Measurements from ENCODE around the gene TBC1D8.

TBC1D8 gene

DNA sequence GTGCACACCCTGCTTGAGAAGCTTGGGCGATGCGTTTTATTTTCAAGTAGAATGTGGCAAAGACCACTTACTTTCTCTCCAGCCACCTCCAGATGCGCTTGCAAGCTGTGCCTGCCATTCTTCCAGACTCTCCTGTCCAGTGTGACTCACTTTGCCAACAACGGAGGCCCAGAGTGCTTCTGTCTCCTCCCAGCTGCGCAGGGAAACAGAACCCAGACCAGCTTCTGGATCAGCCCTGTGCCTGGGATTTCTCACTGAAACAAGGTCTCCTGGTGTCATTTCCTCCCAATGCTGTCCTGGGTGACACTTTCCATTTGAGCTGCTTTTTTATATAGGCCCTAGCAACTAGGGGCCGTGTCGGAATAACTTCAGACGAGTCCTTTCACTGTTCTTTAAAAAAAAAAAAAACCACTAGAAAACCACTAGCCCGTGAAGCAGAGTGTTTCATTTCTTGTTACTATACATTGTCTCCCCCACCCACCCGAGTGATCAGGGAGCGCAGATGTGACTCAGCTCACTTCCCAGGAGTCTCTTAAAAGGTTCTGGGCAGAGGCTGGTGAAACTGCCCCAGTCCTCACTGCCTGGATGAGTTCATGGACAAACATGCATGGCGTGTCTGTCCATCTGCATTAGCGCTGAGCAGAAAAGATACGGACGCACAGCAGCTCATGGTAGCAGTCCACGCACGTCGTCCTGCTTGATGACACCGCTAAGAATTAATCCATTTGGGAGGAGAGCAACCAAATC lies 174.4 kb downstream of the TBC1D8 start:
- DNase-seq (ENCODE audit: low spot score): no peak

DNA sequence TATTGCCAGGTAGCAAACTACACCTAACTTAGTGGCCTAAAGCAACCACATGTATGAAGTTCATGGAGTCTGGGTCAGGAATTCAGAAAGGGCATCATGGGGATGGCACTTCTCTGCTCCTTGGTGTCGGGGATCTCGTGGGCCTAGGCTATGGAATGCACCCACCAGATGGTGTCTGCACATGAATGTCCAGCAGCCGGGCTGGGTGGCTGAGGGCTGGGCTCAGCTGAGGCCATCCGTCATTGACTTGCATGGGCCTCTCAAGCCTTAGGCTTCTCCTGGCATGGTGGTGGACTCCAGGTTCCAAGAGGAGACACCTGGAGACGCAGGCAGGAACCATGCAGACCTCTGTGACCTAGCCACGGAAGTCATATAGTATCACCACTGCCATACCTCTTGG lies 175.1 kb downstream of the TBC1D8 start:
- DNase-seq (ENCODE audit: low spot score): no peak

GRCh38 chr2:100975521-100975785 lies 175.7 kb downstream of the TBC1D8 start:
- no peak for DNase-seq (ENCODE audit: low spot score)

GRCh38 chr2:100974712-100975520 lies 176.3 kb downstream of the TBC1D8 start:
- no peak for DNase-seq (ENCODE audit: low spot score)

DNA sequence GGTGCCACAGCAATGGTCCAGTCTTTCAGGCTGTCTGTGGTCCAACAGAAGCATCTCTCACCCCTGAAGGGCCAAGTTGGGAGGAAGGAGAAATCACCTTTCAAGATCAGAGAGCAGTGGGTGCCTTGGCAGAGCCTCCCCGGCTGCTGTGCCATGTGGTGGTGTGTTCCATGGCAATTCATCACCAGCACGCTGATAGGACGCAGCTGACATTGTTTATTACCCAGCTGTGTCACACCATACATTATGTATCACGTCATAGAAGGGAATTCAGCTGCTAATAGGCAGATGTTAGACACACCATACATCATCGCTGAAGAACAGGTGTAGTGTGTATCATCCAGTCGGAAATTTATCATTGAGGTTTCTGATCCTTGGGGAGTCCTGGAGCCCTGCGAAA lies 178.7 kb downstream of the TBC1D8 start:
- no peak for DNase-seq (ENCODE audit: low spot score)

DNA sequence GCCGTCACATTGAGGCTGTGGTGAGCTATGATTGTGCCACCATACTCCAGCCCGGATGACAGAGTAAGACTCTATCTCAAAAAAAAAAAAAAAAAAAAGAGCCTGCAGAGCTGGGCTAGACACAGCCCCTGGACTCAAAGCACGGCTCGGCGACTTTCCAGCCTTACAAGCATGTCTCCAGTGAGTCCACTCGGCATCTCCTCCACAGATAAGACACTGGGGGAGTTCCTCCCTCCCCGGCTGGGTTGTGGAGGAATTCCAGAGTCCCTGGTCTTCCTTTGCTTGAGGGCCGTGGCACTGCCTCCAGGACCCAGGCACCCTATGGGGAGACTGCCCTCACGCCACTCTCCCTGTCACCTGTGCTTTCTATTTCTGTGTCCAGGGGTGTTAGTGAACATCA lies 180.0 kb downstream of the TBC1D8 start:
- no peak for DNase-seq (ENCODE audit: low spot score)

DNA sequence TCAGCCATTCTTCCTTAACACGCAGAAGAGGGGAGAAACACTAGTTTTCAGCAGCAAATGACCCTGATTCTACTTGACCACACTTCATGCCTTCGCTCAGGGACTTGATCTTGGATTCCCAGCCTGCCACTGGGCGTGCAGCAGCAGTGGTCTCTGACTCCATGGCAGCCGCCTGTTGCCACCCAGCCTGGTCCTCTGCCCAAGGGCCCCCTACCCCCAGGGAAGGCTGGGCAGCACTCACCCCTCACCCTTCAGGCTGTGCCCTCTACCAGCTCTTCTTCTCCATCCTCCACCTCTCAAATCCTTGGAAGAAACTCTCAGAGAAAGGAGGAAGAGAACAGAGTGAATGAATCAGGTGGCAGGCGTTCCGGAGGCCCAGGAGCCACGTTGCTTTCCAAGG lies 181.2 kb downstream of the TBC1D8 start:
- no peak for DNase-seq (ENCODE audit: low spot score)

GRCh38 chr2:100968146-100969145 lies 182.7 kb downstream of the TBC1D8 start:
- no peak for DNase-seq (ENCODE audit: low spot score)

DNA sequence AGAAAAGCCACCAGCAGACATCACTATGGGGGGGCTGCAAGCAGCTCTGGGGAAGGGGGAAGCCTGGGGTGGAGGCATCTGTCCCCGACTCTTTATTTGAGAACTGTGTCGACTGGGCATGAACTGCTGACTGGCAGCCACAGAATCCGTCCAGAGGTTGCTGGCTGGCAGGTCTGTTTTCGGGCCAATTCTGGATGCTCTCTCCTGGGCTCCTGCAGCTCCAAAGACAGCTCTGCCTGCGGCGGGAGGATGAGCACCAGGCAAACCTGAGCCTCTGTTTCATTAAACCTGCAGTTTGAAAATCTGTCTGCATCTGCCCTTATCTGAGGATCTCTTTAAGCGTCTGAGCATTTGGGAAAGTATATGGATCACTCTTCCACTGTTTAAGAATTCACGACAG lies 183.5 kb downstream of the TBC1D8 start:
- DNase-seq (ENCODE audit: low spot score): no peak

DNA sequence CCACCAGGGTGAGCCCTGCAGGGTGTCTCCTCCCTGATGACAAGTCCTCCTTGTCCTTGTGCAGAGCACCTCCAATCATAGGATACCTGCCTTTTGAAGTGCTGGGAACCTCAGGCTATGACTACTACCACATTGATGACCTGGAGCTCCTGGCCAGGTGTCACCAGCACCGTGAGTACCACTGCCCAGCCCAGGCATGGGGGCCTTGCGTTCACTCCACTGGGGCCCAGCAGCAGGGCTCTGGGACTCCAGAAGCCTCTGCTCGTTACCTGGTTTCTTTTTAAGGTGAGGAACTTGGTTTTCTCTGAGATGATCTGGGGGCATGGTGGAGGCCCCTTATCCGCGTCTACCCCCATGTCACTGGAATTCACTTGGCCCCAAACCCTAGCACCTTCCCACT lies 185.6 kb downstream of the TBC1D8 start:
- no peak for DNase-seq (ENCODE audit: low spot score)

- DNase-seq (ENCODE audit: low spot score): no peak
These were observed 186.5 kb downstream of the TBC1D8 start for GRCh38 chr2:100964681-100965169.

GRCh38 chr2:100964222-100964621 lies 187.0 kb downstream of the TBC1D8 start:
- DNase-seq (ENCODE audit: low spot score): no peak

DNA sequence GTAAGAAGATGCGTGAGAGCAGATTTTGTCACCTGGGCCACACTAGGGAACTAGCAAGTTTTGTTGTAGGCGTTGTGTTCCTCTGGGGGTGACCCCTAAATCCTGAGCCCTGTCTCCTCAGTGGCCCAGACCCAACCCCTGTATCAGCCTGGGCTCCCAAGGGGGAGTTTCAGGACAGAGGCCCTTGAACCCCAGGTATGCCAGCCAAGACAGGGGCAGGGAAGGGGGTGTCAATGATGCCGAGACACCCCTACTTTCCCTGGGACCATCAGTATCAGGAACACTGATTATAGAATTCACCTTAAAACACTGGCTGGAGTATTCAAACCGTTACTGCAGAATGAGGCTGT lies 188.2 kb downstream of the TBC1D8 start:
- DNase-seq (ENCODE audit: low spot score): no peak

- no peak for DNase-seq (ENCODE audit: low spot score)
These were observed 188.7 kb downstream of the TBC1D8 start for GRCh38 chr2:100962366-100963025.

GRCh38 chr2:100960688-100961087 lies 190.5 kb downstream of the TBC1D8 start:
- no peak for DNase-seq (ENCODE audit: low spot score)

DNA sequence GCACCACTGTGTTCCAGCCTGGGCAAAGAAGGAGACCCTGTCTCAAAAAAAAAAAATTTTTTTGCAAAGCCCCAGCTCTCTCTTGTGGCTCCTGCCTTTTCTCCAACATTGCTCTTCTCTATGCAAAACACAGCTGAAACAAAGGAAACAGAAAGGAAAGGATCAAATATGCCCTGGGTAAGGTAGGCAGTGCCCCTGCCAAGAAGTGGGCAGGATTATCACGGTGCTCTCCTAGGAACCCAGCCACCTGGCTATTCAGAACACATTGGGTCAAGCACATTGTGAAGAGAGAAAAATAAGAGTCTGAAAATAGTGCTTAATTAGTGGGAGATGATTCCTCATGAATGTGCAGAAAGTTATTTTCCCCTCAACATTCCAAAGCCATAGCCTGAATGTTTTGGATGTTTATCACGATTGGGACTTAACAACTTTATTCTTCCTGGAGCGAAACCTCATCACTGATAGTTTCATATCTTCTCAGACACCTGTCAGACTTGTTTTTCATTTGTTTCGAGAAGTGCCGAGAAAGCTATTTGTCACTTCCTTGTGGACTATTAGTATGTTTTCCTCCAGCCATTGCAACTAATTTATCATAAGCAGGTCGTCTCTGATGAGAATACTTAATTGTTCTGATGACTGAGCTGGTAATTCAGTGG lies 191.8 kb downstream of the TBC1D8 start:
- DNase-seq (ENCODE audit: low spot score): no peak

DNA sequence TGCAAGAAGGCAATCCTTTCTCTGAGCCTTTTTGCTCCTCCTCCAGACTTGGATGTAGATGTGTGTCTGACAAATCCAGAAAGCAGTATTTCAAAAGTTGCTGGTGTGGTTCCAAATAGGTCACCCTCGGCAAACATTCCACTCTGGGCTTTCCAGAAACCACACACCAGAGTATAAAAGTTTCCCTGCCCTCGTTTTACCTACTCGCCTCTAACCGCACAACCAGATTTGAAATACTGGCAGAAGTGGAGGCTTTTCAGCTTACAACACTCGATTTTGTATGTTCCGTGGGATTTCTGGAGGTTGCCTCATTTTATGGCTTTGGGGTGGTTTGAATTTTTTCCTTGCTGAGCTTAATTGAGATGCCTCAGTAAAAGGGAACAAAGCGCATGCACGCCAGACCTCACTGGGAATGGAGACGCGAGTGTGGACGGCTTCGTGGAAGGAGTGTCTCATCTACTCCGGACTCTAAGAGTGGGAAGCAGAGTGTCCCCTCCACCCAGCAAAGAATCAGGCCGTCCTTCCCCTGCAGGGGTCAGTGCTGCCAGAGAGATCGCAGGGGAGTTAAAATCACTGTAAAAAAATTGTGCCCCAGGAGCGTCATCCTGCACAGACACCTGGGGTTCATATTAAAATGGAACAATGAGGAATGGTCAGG lies 193.1 kb downstream of the TBC1D8 start:
- no peak for DNase-seq (ENCODE audit: low spot score)

Measured in SW480 (cell line).